Left ventricle myocardium inferior (tissue), 1 donor: Measurements from ENCODE around the gene IL2RA. TPM values are rescaled to one million over a fixed set of nuclear protein-coding genes. Genes with fewer than 3 reads are reported as not detected.

ENCODE experiments used
- DNase-seq: peaks from one replicate; pipeline ENCODE4 v3.0.0-alpha.2; 2020
- H3K27ac ChIP-seq: fragments of 200-600 bp; replicated peaks from 2 replicates; pipeline ENCODE4 v1.8.0; 2021
- H3K27me3 ChIP-seq: fragments of 200-600 bp; 2 replicates; pipeline ENCODE4 v1.8.0; 2021; ENCODE audit warnings: low read depth
- H3K36me3 ChIP-seq: fragments of 200-600 bp; 2 replicates; pipeline ENCODE4 v1.8.0; 2021
- H3K4me1 ChIP-seq: fragments of 200-600 bp; 2 replicates; pipeline ENCODE4 v1.8.0; 2021
- H3K4me3 ChIP-seq: fragments of 200-600 bp; 2 replicates; pipeline ENCODE4 v1.8.0; 2021; ENCODE audit warnings: mild to moderate bottlenecking, moderate library complexity
- H3K9me3 ChIP-seq: fragments of 200-600 bp; replicated peaks from 2 replicates; pipeline ENCODE4 v1.8.0; 2021
- intact Hi-C: fragments of 100-400 bp; cut with micrococcal nuclease; formaldehyde crosslinking; loops from one replicate; pipeline ENCODE4 v1.11.0; 2022
- total RNA-seq: library from RNA; stranded (reverse); fragmentation: NEBNext Ultra II Directional; extraction: Animal tissue kit (Norgen Biotek cat#: 25700); gene quantifications from one replicate; pipeline ENCODE4 v1.2.1, GENCODE V29; 2021
- TF ChIP-seq, protein P1 (sequence below): fragments of 200-600 bp; IDR thresholded peaks from 2 replicates; pipeline ENCODE4 v1.8.0; 2021; ENCODE audit warnings: antibody characterized with exemption, mild to moderate bottlenecking, borderline replicate concordance
- donor health status: DM: no; HTN: yes; CAD: no; lungs with severe emphysema.

Gene IL2RA
- total RNA-seq, 1 donor from 2014 or later = 2.3 TPM

DNA sequence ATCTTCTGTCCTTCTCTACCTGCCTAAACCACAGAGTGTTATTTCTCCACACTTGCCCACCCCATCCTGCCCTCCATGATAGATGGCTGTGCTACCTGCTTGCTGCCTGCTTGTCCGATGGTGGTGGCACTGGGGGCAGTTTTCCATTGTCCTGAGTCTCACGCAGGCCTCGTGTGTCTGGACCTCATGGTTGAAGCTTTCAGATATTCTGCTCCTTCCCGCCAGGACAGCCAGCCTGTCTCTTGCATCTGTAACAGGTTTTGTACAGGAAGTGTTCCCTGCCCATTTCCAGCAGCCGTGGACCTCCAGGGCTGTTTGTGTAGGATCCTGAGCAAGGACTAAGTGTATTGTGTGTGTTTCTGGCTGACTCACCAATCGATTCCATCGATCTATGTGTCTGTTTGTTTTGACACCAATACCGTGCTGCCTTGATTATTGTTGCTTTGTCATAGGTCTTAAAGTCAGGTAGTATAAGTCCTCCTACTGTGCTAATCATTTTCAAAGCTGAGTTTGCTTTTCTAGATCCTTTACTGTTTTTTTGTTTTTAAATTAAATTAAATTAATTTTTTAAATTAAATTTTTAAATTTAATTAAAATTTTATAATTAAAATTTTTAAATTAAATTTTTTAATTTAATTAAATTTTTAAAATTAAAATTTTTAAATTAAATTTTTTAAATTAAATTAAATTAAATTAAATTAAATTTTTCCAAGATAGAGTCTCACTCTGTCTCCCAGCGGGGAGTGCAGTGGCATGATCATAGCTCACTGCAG, 93.3 kb downstream of the IL2RA start:
- intact Hi-C loops = no loop called here
- H3K27ac ChIP-seq = no peak overlapping the region
- peaks cover 25% of the 10 kb centered on the region for H3K4me1 ChIP-seq
- DNase-seq = no peak
- H3K4me3 ChIP-seq = no peak overlapping the region
- H3K36me3 ChIP-seq = peaks cover 19% of the 10 kb centered on the region
- TF ChIP-seq, protein P1, sequence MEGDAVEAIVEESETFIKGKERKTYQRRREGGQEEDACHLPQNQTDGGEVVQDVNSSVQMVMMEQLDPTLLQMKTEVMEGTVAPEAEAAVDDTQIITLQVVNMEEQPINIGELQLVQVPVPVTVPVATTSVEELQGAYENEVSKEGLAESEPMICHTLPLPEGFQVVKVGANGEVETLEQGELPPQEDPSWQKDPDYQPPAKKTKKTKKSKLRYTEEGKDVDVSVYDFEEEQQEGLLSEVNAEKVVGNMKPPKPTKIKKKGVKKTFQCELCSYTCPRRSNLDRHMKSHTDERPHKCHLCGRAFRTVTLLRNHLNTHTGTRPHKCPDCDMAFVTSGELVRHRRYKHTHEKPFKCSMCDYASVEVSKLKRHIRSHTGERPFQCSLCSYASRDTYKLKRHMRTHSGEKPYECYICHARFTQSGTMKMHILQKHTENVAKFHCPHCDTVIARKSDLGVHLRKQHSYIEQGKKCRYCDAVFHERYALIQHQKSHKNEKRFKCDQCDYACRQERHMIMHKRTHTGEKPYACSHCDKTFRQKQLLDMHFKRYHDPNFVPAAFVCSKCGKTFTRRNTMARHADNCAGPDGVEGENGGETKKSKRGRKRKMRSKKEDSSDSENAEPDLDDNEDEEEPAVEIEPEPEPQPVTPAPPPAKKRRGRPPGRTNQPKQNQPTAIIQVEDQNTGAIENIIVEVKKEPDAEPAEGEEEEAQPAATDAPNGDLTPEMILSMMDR = no peak
- H3K27me3 ChIP-seq = no peaks in the 10 kb centered on the region
- H3K9me3 ChIP-seq = no peaks in the 10 kb centered on the region

- Histone ChIP-seq H3K36me3 (peaks cover 20% of the 10 kb centered on the region), H3K4me3 (no peak overlapping the region), H3K27me3 (no peaks in the 10 kb centered on the region), H3K4me1 (peaks cover 25% of the 10 kb centered on the region), H3K27ac (no peak overlapping the region), H3K9me3 (no peaks in the 10 kb centered on the region)
- intact Hi-C loops = no loop called here
- TF ChIP-seq, protein P1 = no peak
- DNase-seq = no peak
These were observed 94.0 kb downstream of the IL2RA start for GRCh38 chr10:5968037-5968680.

GRCh38 chr10:5965266-5965665, 96.9 kb downstream of the IL2RA start:
- H3K36me3 ChIP-seq = peaks cover 40% of the 10 kb centered on the region
- TF ChIP-seq, protein P1 = no peak
- intact Hi-C loops = no loop called here
- H3K27me3 ChIP-seq = no peaks in the 10 kb centered on the region
- H3K27ac ChIP-seq = no peak overlapping the region
- peaks cover 5% of the 10 kb centered on the region for H3K4me1 ChIP-seq
- H3K4me3 ChIP-seq = no peak overlapping the region
- no peaks in the 10 kb centered on the region for H3K9me3 ChIP-seq
- no peak for DNase-seq

GRCh38 chr10:5964736-5965135, 97.4 kb downstream of the IL2RA start:
- Histone ChIP-seq H3K36me3 (peaks cover 45% of the 10 kb centered on the region), H3K4me3 (no peak overlapping the region)

GRCh38 chr10:5963591-5963990, 98.6 kb downstream of the IL2RA start:
- no peaks in the 10 kb centered on the region for H3K27me3 ChIP-seq
- H3K27ac ChIP-seq = no peak overlapping the region
- TF ChIP-seq, protein P1 = no peak
- H3K4me1 ChIP-seq = peaks cover 1% of the 10 kb centered on the region
- H3K36me3 ChIP-seq = peaks cover 51% of the 10 kb centered on the region
- no peaks in the 10 kb centered on the region for H3K9me3 ChIP-seq
- intact Hi-C loops = no loop called here
- DNase-seq = no peak
- H3K4me3 ChIP-seq = no peak overlapping the region

More at GRCh38 chr10:5964736-5965135, 97.4 kb downstream of the IL2RA start:
- intact Hi-C loops = no loop called here
- DNase-seq = no peak
- Histone ChIP-seq H3K9me3 (no peaks in the 10 kb centered on the region), H3K4me1 (peaks cover 5% of the 10 kb centered on the region), H3K27me3 (no peaks in the 10 kb centered on the region), H3K27ac (no peak overlapping the region)
- TF ChIP-seq, protein P1 = no peak
